Mesendoderm (in vitro differentiated cells): Measurements from ENCODE around the gene NT5C1B.

ENCODE experiments used
- DNase-seq: peaks from one replicate; pipeline ENCODE4 v3.0.0; 2013
- H2AK5ac ChIP-seq: 2 replicates; pipeline ENCODE4 v1.6.1; 2013; ENCODE audit warnings: low read length, inconsistent platforms
- H2BK120ac ChIP-seq: 2 replicates; pipeline ENCODE4 v1.6.1; 2013; ENCODE audit warnings: low read depth, mild to moderate bottlenecking, low read length, moderate library complexity, mixed read lengths
- H2BK15ac ChIP-seq: replicated peaks from 2 replicates; pipeline ENCODE4 v1.6.1; 2013; ENCODE audit warnings: low read depth, mild to moderate bottlenecking, moderate library complexity
- H2BK5ac ChIP-seq: 2 replicates; pipeline ENCODE4 v1.6.1; 2013; ENCODE audit warnings: low read length, inconsistent platforms
- H3K18ac ChIP-seq: 2 replicates; pipeline ENCODE4 v1.6.1; 2013; ENCODE audit warnings: mild to moderate bottlenecking, low read length, mixed read lengths
- H3K23ac ChIP-seq: one replicate; pipeline ENCODE4 v1.6.1; 2013; ENCODE audit warnings: low read length
- H3K27ac ChIP-seq: 2 replicates; pipeline ENCODE4 v1.5.1; 2013; ENCODE audit warnings: low read depth, mild to moderate bottlenecking, inconsistent platforms, low read length, moderate library complexity
- H3K27me3 ChIP-seq: 2 replicates; pipeline ENCODE4 v1.6.1; 2013; ENCODE audit warnings: low read length, control low read depth, mild to moderate bottlenecking, inconsistent platforms; ENCODE audit not compliant: insufficient read depth, poor library complexity
- H3K36me3 ChIP-seq: 2 replicates; pipeline ENCODE4 v1.6.1; 2013; ENCODE audit warnings: low read length, inconsistent platforms; ENCODE audit not compliant: control insufficient read depth, insufficient read depth
- H3K4ac ChIP-seq: one replicate; pipeline ENCODE4 v1.6.1; 2013; ENCODE audit warnings: low read depth, mild to moderate bottlenecking, low read length, moderate library complexity
- H3K4me1 ChIP-seq: 2 replicates; pipeline ENCODE4 v1.6.1; 2013; ENCODE audit warnings: low read depth, low read length, inconsistent platforms; ENCODE audit not compliant: control insufficient read depth
- H3K4me2 ChIP-seq: 2 replicates; pipeline ENCODE4 v1.6.1; 2013; ENCODE audit warnings: low read length
- H3K4me3 ChIP-seq: 2 replicates; pipeline ENCODE4 v1.5.1; 2013; ENCODE audit warnings: mild to moderate bottlenecking, low read length
- H3K56ac ChIP-seq: one replicate; pipeline ENCODE4 v1.6.1; 2013; ENCODE audit warnings: low read length
- H3K79me1 ChIP-seq: 2 replicates; pipeline ENCODE4 v1.6.1; 2013; ENCODE audit warnings: low read length, inconsistent platforms
- H3K79me2 ChIP-seq: 2 replicates; pipeline ENCODE4 v1.6.1; 2013; ENCODE audit warnings: mild to moderate bottlenecking, low read length; ENCODE audit not compliant: control insufficient read depth, insufficient read depth
- H3K9ac ChIP-seq: 2 replicates; pipeline ENCODE4 v1.6.1; 2013; ENCODE audit warnings: low read length, inconsistent platforms
- H4K5ac ChIP-seq: one replicate; pipeline ENCODE4 v1.6.1; 2013; ENCODE audit warnings: low read length
- H4K8ac ChIP-seq: one replicate; pipeline ENCODE4 v1.6.1; 2013; ENCODE audit warnings: low read depth, mild to moderate bottlenecking, control low read depth, low read length, moderate library complexity
- WGBS: extraction: QIAGEN DNeasy Blood & Tissue Kit; methylation state at CpG from one replicate; pipeline ENCODE4 v1.1.7; 2013; ENCODE audit warnings: low lambda C conversion rate, missing lambda C conversion rate; ENCODE audit not compliant: insufficient coverage; ENCODE audit errors: extremely low coverage; 5-methylcytosine and 5-hydroxymethylcytosine counted together

NT5C1B gene

GRCh38 chr2:18525852-18526251 is 63.5 kb downstream of the NT5C1B start:
- no peak for DNase-seq
- no peak overlapping the region for H2BK5ac ChIP-seq
- H3K27ac ChIP-seq, result no peak overlapping the region
- no peak overlapping the region for H3K4me2 ChIP-seq
- no peaks in the 10 kb centered on the region for H3K79me2 ChIP-seq
- H2BK120ac ChIP-seq, result no peak overlapping the region
- H3K18ac ChIP-seq, result no peak overlapping the region
- H3K4ac ChIP-seq, result no peak overlapping the region
- no peak overlapping the region for H3K23ac ChIP-seq
- H3K56ac ChIP-seq, result no peak overlapping the region
- WGBS, result no CpG with 5 or more reads among the region's 3 CpGs
- H4K5ac ChIP-seq, result no peak overlapping the region
- H2BK15ac ChIP-seq, result no peak overlapping the region
- H4K8ac ChIP-seq, result no peak overlapping the region
- no peaks in the 10 kb centered on the region for H3K27me3 ChIP-seq
- H3K36me3 ChIP-seq, result no peaks in the 10 kb centered on the region
- H3K9ac ChIP-seq, result no peak overlapping the region
- H3K4me1 ChIP-seq, result no peaks in the 10 kb centered on the region
- H2AK5ac ChIP-seq, result no peak overlapping the region
- H3K4me3 ChIP-seq, result no peak overlapping the region
- H3K79me1 ChIP-seq, result no peaks in the 10 kb centered on the region

GRCh38 chr2:18525236-18525635 is 64.1 kb downstream of the NT5C1B start:
- no peak overlapping the region for H3K4me3 ChIP-seq
- no peaks in the 10 kb centered on the region for H3K79me2 ChIP-seq
- no peak overlapping the region for H4K5ac ChIP-seq

DNA sequence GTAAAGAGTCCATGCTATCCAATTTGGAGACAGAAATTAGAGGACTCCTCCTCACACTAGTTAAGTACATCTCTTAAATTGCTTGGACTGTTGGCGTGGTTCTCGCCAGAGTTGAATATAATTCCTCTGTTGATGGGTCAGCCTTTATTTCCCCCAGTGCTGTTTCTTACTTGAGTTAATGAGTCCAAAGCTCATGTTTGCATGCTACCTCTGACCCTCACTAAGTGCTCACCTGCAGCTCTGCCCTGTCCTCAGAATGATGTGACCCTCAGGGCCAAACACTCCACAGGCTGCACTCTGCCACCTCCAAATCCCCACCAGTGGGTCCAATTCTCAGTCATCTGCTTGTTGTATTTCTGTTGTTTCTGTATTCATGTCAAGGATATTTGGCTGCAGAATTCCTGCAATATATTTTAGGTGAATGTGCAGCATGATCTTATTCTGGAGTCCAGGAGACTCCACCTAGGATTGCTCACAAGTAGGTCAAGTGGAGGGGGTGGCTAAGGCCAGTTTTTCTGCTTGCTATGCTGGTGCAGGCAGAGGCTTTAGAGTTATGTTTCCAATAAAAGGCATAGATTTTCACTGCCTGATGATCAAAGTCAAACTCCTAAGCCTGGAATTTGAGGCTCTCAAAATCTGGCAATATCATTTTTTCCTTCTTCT is 66.8 kb downstream of the NT5C1B start:
- Histone ChIP-seq H3K9ac (no peak overlapping the region), H3K4me2 (no peak overlapping the region), H2BK15ac (no peak overlapping the region), H3K18ac (no peak overlapping the region), H3K36me3 (no peaks in the 10 kb centered on the region), H3K27ac (no peak overlapping the region), H3K4me3 (no peak overlapping the region), H3K4me1 (no peaks in the 10 kb centered on the region), H3K79me2 (no peaks in the 10 kb centered on the region), H3K56ac (no peak overlapping the region), H3K23ac (no peak overlapping the region), H4K8ac (no peak overlapping the region), H2BK120ac (no peak overlapping the region), H3K79me1 (no peaks in the 10 kb centered on the region), H3K27me3 (no peaks in the 10 kb centered on the region), H4K5ac (no peak overlapping the region), H3K4ac (no peak overlapping the region), H2AK5ac (no peak overlapping the region), H2BK5ac (no peak overlapping the region)
- DNase-seq, result no peak
- no CpG with 5 or more reads among the region's 2 CpGs for WGBS

More at GRCh38 chr2:18525236-18525635, 64.1 kb downstream of the NT5C1B start:
- Histone ChIP-seq H3K56ac (no peak overlapping the region), H2BK5ac (no peak overlapping the region), H3K18ac (no peak overlapping the region), H3K4ac (no peak overlapping the region), H3K27ac (no peak overlapping the region), H4K8ac (no peak overlapping the region), H3K4me1 (no peaks in the 10 kb centered on the region), H3K27me3 (no peaks in the 10 kb centered on the region), H2AK5ac (no peak overlapping the region), H2BK15ac (no peak overlapping the region), H3K23ac (no peak overlapping the region), H3K36me3 (no peaks in the 10 kb centered on the region), H3K4me2 (no peak overlapping the region), H3K79me1 (no peaks in the 10 kb centered on the region), H3K9ac (no peak overlapping the region), H2BK120ac (no peak overlapping the region)
- no CpG with 5 or more reads among the region's 2 CpGs for WGBS
- DNase-seq, result no peak

GRCh38 chr2:18520451-18521425 is 68.6 kb downstream of the NT5C1B start:
- no peak overlapping the region for H3K4ac ChIP-seq
- no peak overlapping the region for H4K8ac ChIP-seq
- no peaks in the 10 kb centered on the region for H3K36me3 ChIP-seq
- no peak overlapping the region for H3K23ac ChIP-seq
- H3K79me2 ChIP-seq, result no peaks in the 10 kb centered on the region
- no peak overlapping the region for H2BK120ac ChIP-seq
- H3K18ac ChIP-seq, result no peak overlapping the region
- H4K5ac ChIP-seq, result no peak overlapping the region
- no peak overlapping the region for H3K4me2 ChIP-seq
- H3K79me1 ChIP-seq, result no peaks in the 10 kb centered on the region
- no peak overlapping the region for H3K4me3 ChIP-seq
- no CpG with 5 or more reads among the region's 16 CpGs for WGBS
- no peak overlapping the region for H2AK5ac ChIP-seq
- H3K56ac ChIP-seq, result peak overlapping the region; percentile 44
- no peaks in the 10 kb centered on the region for H3K27me3 ChIP-seq
- DNase-seq, result peak; percentile 84
- no peaks in the 10 kb centered on the region for H3K4me1 ChIP-seq
- peak overlapping the region; percentile 17 for H3K9ac ChIP-seq
- H2BK5ac ChIP-seq, result no peak overlapping the region
- no peak overlapping the region for H3K27ac ChIP-seq
- H2BK15ac ChIP-seq, result no peak overlapping the region

- H2BK5ac ChIP-seq, result no peak overlapping the region
- no peaks in the 10 kb centered on the region for H3K4me1 ChIP-seq
- no peaks in the 10 kb centered on the region for H3K27me3 ChIP-seq
- WGBS, result no CpG with 5 or more reads among the region's 7 CpGs
- H4K8ac ChIP-seq, result no peak overlapping the region
- no peak overlapping the region for H3K9ac ChIP-seq
- no peaks in the 10 kb centered on the region for H3K79me1 ChIP-seq
- no peaks in the 10 kb centered on the region for H3K36me3 ChIP-seq
- no peak overlapping the region for H3K23ac ChIP-seq
- H3K4me2 ChIP-seq, result no peak overlapping the region
- no peaks in the 10 kb centered on the region for H3K79me2 ChIP-seq
- H3K4ac ChIP-seq, result no peak overlapping the region
- H3K4me3 ChIP-seq, result no peak overlapping the region
- no peak overlapping the region for H3K18ac ChIP-seq
- DNase-seq, result no peak
- no peak overlapping the region for H3K27ac ChIP-seq
- no peak overlapping the region for H2BK15ac ChIP-seq
- no peak overlapping the region for H2AK5ac ChIP-seq
- no peak overlapping the region for H4K5ac ChIP-seq
- H2BK120ac ChIP-seq, result no peak overlapping the region
- H3K56ac ChIP-seq, result no peak overlapping the region
These were observed 69.4 kb downstream of the NT5C1B start for GRCh38 chr2:18519914-18520450.
